ENCODE data around the gene SPRY1. TPM values are rescaled to one million over a fixed set of nuclear protein-coding genes. Genes with fewer than 3 reads are reported as not detected.

Gene SPRY1
- total and polyA plus RNA-seq, 9 of the 15 experiments (the other 6 are each of a cell fraction or from before 2014, with no cell fraction given), result 0.18 to 1.9 (median 0.45) TPM; not detected in 1

DNA sequence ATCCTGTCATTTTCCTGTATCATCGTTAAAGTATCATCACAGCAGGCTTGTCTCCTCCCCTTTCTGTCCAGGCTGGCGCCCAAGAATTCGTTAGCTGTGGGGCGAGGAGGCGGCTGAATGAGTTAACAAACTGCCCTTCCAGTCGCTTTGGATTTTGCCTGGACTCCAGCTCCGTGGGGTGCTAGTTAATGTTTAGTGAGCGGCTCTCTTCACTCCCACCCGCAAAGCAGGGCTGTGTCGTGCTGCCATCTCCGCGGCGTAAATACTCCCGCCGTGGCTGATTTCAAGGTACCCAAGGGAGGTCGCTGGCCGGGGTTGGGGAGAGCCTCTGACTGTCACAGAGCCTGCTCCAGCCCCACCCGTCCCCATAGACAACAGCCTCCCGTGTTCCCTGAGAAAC lies 44.9 kb upstream of the SPRY1 start:
- CTCF ChIA-PET (ENCODE audit: low intra/inter-chr PET ratio), result no interaction called here
- no peaks in the 10 kb centered on the region for H3K36me3 ChIP-seq (ENCODE audit: control insufficient read depth, insufficient read depth, low read length)
- 87% methylated on average over 14 of the region's 19 CpGs for WGBS (ENCODE audit: insufficient coverage, low coverage, missing lambda C conversion rate)

More for the DNA sequence above, 44.9 kb upstream of the SPRY1 start:
- H3K9me1 ChIP-seq (ENCODE audit: control insufficient read depth, insufficient read depth, low read length), result no peaks in the 10 kb centered on the region
- FAIRE-seq (no peak), ATAC-seq (no peak), DNase-seq (ENCODE audit: extremely low read depth in 1 of 4, low spot score in 3 of 4) (no peak)
- H3K79me2 ChIP-seq (ENCODE audit: control insufficient read depth, insufficient read depth, low read length), result no peaks in the 10 kb centered on the region
- no peaks in the 10 kb centered on the region for H3K9me3 ChIP-seq (replicated peaks; ENCODE audit: control insufficient read depth, insufficient read depth, low read depth, low read length)
- intact Hi-C loops (cut with micrococcal nuclease) (loop anchor here (2.0 to 5.0 kb wide), 3 partner anchors 45 to 761 kb away; partner anchors contain the start of gene SPRY1), in situ Hi-C loops (cut with MboI) (loop anchor here (25.0 kb wide), 1 partner anchor 911 kb away; no protein-coding TSS in a partner anchor)
- H3K27ac ChIP-seq (ENCODE audit: extremely low read depth, low read depth, low read length), result no peak overlapping the region
- H3K4me2 ChIP-seq (ENCODE audit: insufficient read depth, low read length), result no peak overlapping the region
- H2AFZ ChIP-seq (ENCODE audit: low read depth, low read length), result no peak overlapping the region
- TF ChIP-seq, protein P1, sequence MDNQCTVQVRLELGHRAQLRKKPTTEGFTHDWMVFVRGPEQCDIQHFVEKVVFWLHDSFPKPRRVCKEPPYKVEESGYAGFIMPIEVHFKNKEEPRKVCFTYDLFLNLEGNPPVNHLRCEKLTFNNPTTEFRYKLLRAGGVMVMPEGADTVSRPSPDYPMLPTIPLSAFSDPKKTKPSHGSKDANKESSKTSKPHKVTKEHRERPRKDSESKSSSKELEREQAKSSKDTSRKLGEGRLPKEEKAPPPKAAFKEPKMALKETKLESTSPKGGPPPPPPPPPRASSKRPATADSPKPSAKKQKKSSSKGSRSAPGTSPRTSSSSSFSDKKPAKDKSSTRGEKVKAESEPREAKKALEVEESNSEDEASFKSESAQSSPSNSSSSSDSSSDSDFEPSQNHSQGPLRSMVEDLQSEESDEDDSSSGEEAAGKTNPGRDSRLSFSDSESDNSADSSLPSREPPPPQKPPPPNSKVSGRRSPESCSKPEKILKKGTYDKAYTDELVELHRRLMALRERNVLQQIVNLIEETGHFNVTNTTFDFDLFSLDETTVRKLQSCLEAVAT (IDR thresholded peaks at IDR 0.05), result no peak
- TF ChIP-seq, protein P2, sequence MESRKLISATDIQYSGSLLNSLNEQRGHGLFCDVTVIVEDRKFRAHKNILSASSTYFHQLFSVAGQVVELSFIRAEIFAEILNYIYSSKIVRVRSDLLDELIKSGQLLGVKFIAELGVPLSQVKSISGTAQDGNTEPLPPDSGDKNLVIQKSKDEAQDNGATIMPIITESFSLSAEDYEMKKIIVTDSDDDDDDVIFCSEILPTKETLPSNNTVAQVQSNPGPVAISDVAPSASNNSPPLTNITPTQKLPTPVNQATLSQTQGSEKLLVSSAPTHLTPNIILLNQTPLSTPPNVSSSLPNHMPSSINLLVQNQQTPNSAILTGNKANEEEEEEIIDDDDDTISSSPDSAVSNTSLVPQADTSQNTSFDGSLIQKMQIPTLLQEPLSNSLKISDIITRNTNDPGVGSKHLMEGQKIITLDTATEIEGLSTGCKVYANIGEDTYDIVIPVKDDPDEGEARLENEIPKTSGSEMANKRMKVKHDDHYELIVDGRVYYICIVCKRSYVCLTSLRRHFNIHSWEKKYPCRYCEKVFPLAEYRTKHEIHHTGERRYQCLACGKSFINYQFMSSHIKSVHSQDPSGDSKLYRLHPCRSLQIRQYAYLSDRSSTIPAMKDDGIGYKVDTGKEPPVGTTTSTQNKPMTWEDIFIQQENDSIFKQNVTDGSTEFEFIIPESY (CRISPR knock-in tag; IDR thresholded peaks at IDR 0.05), result peak; percentile 57
- BruUV-seq (replicated peaks), result no TSS peak
- H3K4me1 ChIP-seq (replicated peaks in 1 of 2; ENCODE audit: control insufficient read depth in 2 of 2, insufficient read depth in 2 of 2, low read length in 2 of 2), result peaks cover 16 to 24% of the 10 kb centered on the region in 2 experiments
- no peak overlapping the region for H3K9ac ChIP-seq (ENCODE audit: insufficient read depth in 1 of 2, low read depth in 2 of 2, low read length in 2 of 2)
- H3K27me3 ChIP-seq (ENCODE audit: control insufficient read depth in 2 of 2, insufficient read depth in 2 of 2, low read length in 2 of 2), result no peaks in the 10 kb centered on the region
- no peaks in the 10 kb centered on the region for H4K20me1 ChIP-seq (replicated peaks; ENCODE audit: control insufficient read depth, insufficient read depth, low read length)
- no peak overlapping the region for H3K4me3 ChIP-seq
- POLR2A ChIA-PET, result interaction anchor here (0.6 kb wide), 1 partner anchor 80 kb away, joined by 3 read pairs; no protein-coding TSS in a partner anchor

All from K562 (cell line).